ENCODE data around the gene CXCL12.

CXCL12 gene

GRCh38 chr10:44335330-44336021 is 49.4 kb downstream of the CXCL12 start:
- no peak for DNase-seq
- no peak for TF ChIP-seq POLR2A (IDR thresholded peaks at IDR 0.05; ENCODE audit: low read length)
- TF ChIP-seq GATA1 (IDR thresholded peaks at IDR 0.05; ENCODE audit: low read depth, low read length) = no peak

DNA sequence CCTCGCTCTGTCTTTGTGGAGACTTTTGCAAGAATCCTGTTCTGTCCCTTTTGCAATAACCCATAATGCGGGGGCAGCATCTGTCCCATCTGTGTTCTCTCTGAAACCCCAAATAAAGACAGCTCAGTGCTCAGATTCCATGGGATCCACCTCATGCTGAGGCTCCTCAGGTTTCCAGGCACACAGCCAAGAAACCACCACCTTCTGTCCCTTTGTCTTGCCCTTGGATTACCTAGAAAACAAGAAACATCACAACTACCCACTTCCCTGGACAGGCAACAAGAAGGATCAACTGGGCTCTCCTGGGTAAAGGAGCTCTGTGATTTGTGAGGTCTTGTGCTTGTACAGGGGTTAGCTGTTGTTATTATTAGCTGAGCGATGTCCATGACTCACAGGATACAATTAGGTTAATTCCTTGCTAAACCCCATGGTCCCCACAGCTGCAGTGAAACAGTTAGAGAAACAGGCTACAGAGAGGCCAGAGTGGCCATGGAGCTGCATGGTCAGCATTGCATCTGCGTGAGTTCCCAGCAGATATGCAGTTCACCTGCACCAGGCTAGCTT is 50.2 kb downstream of the CXCL12 start:
- no peak for TF ChIP-seq POLR2A (IDR thresholded peaks at IDR 0.05; ENCODE audit: low read length)
- no peak for TF ChIP-seq GATA1 (IDR thresholded peaks at IDR 0.05; ENCODE audit: low read depth, low read length)
- DNase-seq = no peak

GRCh38 chr10:44334091-44334490 is 50.8 kb downstream of the CXCL12 start:
- TF ChIP-seq POLR2A (IDR thresholded peaks at IDR 0.05; ENCODE audit: low read length) (no peak), GATA1 (IDR thresholded peaks at IDR 0.05; ENCODE audit: low read depth, low read length) (no peak)

GRCh38 chr10:44333511-44333910 is 51.4 kb downstream of the CXCL12 start:
- no peak for TF ChIP-seq GATA1 (IDR thresholded peaks at IDR 0.05; ENCODE audit: low read depth, low read length)
- TF ChIP-seq POLR2A (IDR thresholded peaks at IDR 0.05; ENCODE audit: low read length) = no peak
- DNase-seq = no peak

More at GRCh38 chr10:44334091-44334490, 50.8 kb downstream of the CXCL12 start:
- no peak for DNase-seq

- no peak for DNase-seq
- TF ChIP-seq POLR2A (IDR thresholded peaks at IDR 0.05; ENCODE audit: low read length) (no peak), GATA1 (IDR thresholded peaks at IDR 0.05; ENCODE audit: low read depth, low read length) (no peak)
Measured at GRCh38 chr10:44332465-44332864, 52.4 kb downstream of the CXCL12 start.

DNA sequence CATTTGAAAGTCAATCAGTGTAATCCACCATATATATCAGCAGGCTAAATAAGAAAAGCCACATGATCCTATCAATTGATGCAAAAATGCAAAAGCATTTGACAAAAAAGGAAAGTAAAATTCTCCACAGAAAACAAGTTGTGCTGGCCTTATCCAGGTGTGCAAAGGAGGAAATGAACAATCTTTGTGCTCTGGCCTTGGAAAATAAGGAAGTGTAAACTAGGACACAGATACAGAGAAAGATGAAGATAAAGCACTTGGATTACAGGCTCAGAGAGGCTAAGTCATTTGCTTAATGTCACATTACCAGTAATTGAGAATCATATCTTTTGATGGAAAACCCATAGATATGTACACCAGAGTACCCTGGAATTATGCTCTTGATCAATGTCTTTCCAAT is 54.5 kb downstream of the CXCL12 start:
- no peak for TF ChIP-seq GATA1 (IDR thresholded peaks at IDR 0.05; ENCODE audit: low read depth, low read length)
- no peak for TF ChIP-seq POLR2A (IDR thresholded peaks at IDR 0.05; ENCODE audit: low read length)
- no peak for DNase-seq

- TF ChIP-seq GATA1 (IDR thresholded peaks at IDR 0.05; ENCODE audit: low read depth, low read length) (no peak), POLR2A (IDR thresholded peaks at IDR 0.05; ENCODE audit: low read length) (no peak)
Measured at GRCh38 chr10:44327461-44327860, 57.4 kb downstream of the CXCL12 start.

More at GRCh38 chr10:44327461-44327860, 57.4 kb downstream of the CXCL12 start:
- DNase-seq = no peak
